Activated T-cell treated with anti-CD3 and anti-CD28 coated beads for 24 hours (primary cell): ENCODE data around the gene BAIAP3.

Experiments
- DNase-seq: peaks from one replicate; pipeline ENCODE4 v3.0.0-alpha.2; 2020; ENCODE audit warnings: low read depth

The BAIAP3 gene

GRCh38 chr16:1334739-1335138 lies 1.3 kb downstream of the BAIAP3 start:
- DNase-seq = no peak

GRCh38 chr16:1335211-1335971 lies 1.9 kb downstream of the BAIAP3 start:
- no peak for DNase-seq

- DNase-seq = no peak
Observed at GRCh38 chr16:1335996-1336395, 2.6 kb downstream of the BAIAP3 start.

DNA sequence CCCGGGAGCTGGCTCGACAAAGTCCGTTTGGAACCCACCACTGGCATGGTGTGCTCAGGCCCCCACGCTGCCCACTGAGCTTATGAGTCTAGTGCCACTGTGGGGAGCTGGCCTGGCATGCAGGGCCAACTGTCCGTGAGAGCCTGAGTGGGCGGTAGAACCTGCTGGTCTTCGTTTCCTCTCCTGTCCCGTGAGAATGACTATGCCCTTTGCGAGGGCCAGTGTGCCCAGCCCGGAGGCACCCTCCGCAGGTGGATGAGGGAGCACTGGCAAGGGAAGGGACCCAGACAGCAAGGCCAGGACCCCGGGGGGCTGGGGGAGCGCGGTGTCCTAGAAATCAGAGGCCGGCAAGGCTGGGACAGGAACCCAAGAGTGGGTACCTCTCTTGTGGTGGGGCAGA lies 3.2 kb downstream of the BAIAP3 start:
- no peak for DNase-seq

DNA sequence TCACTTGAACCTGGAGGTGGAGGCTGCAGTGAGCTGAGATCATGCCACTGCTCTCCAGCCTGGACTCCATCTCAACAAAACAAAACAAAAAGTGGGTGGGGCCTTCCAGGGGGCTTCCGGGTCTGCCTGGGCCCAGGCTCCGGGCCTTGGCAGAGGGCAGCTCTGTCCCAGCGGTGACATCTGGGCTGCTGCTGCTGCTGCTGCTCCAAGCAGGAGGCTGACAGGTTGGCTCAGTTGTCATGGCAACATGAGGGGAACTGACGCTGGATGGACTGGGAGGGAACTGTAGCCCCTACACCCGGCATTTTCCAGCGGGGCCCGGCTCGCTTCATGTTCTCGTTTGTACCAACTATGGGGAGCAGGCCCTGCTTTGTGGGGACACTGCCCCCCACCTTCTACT lies 4.0 kb downstream of the BAIAP3 start:
- DNase-seq = no peak

DNA sequence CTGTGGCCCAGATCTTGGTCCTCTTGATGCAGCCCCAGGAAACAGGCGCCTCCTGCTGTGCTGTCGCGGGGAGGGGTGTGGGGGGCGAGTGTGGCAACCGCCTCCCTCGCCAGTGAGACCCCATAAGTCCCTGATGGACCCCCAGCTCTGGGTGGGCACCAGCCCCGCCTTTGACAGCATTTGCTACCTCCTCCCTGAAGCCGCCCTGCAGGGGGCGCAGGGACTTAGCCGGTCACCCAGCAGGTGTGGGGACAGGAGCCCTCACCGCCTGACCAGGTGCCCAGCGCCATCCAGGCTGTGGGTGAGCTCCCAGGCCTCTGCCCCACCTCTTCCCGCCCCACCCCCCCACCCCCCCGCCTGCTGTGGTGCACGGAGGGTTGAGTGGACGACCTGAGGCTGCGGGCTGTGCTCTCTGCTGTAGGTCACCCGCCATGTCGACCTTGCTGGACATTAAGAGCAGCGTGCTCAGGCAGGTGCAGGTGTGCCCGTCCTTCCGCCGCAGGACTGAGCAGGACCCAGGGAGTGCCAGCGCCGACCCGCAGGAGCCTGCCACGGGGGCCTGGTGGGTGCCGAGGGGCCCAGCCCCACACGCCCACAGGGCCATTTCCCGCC lies 4.8 kb downstream of the BAIAP3 start:
- DNase-seq = no peak

DNA sequence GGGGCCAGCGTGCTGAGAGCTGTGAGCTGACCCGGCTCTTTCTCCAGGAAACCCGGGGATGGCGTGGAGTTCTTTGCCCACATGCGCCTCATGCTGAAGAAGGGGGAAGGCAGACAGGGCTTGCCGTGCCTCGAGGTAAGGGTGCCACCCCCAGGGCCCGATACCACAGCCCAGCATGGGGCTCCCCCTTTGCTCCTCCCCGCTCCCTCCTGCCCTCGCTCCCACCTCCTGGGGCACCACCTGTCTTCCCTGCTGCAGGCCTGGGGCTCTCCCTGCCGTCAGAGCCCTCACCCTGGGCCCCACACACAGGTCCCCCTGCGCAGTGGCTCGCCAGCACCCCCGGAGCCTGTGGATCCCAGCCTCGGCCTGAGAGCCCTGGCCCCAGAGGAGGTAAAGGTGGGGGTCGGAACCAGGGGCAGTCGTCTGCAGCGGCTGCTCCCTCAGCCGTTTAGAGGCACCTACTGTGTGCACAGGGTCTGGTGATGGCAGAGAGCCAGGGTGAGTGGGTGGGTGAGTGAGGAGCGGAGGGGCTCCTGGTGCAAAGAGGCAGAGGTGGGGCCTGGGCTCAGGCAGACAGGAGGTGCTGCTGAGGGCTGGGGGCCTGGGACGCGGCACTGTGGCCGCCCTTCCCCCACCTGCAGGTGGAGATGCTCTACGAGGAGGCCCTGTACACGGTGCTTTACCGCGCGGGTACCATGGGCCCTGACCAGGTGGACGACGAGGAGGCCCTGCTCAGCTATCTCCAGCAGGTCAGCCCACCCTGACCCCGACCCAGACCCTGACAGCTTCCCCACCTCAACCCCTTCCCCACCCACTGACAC lies 5.6 kb downstream of the BAIAP3 start:
- no peak for DNase-seq

- DNase-seq = no peak
Observed at GRCh38 chr16:1340730-1341494, 7.5 kb downstream of the BAIAP3 start.

DNA sequence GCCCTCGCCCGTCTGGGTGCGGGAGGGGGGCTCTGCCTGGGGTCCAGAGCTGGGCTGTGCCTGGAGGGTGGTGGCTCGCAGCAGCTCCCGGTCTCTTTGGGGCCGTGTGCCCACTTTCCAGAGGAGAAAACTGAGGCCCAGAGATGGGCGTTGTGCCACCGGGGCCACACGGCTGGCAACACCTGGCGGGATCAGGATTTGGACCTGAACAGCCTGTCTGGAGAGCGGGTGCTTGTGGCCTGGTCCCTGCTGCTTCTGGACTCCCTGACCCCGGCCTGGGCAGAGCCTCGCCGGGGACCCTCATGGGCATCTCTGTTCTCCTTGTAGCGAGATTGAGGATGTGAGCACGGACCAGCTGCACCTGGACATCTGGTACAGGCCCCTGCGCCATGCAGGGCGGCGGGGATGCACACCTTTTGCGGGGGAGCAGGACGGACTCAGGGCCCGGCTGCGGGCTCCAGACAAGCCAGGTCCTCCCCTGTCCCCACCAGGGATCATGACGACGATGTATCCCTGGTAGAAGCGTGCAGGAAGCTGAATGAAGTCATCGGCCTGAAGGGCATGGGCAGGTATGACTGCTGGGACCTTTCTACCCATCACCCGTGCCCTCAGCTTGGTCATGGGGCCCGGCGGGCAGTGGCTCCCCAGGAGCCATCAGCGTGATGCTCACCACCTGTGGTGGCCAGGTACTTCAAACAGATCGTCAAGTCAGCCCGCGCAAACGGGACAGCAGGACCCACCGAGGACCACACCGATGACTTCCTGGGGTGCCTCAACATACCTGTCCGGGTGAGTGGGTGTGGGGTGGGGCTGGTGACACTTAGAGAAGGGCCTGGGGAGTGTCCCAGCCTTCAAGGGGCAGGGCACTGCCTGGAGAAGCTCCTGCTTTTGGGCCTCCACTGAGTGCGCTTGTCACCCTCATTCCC lies 8.3 kb downstream of the BAIAP3 start:
- no peak for DNase-seq

DNA sequence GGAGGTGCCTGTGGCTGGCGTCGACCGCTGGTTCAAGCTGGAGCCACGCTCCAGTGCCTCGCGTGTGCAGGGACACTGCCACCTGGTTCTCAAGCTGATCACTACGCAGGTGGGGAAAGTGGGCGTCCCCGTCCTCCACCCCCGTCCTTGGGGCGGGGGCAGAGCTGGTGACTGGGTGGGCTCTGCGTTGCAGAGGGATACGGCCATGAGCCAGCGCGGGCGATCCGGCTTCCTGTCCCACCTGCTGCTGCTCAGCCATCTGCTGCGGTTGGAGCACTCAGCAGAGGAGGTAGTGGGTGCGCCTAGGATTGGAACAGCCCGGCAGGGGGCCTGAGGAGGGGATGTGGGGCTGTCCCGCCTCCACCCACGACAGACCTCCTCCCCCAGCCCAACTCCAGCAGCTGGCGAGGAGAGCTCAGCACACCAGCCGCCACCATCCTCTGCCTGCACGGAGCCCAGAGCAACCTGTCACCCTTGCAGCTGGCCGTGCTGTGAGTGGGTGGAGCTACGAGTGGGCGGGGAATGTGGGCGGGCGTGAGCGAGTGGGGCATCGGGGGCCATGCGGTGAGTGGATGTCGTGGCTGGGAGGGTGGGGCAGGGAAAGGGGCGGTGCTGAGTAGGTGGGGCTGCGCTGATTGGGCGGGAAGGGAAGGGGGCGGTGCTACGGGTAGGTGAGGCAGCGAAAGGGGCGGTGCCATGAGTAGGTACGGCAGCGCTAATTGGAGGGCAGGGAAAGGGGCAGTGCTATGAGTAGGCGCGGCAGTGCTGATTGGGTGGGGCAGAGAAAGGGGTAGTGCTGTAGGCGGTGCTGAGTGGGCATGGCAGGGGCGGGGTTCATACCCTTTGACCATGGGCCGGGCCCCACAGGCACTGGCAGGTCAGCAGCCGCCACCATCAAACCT lies 9.3 kb downstream of the BAIAP3 start:
- peak; percentile 89 for DNase-seq

DNA sequence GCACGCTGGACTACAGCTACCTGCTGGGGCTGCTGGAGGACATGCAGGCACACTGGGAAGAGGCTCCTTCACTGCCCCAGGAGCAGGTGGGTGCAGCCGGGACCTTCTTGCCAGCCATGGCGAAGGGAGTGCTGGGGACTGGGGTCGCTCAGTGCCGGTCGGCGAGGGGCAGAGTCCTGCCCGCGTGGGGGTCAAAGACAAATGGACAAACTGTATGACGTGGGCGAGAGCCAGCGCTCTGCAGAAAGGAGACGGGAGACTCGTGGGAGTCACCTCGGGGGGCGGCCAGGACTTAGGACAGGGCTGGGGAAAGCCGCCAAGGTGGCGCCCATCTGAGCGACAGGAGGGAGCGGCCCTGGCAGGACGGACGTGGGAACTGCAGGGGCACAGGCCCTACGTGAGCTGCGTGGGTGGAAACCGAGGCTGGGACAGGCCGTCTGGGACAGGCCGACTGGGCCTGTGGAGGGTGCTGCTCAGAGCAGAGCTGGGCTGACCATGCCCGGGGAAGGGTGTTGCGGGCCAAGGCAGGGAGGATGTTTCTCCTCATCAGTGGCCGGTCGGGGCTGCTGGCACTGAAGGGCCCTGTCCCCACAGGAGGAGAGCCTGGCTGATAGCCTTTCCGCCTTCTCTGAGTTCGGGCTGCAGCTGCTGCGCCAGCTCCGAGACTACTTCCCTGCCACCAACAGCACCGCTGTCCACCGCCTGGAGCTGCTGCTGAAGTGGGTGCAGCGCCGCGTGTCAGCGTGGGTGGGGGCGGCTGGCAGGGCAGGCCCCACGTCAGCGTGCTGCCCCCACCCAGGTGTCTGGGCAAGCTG lies 10.2 kb downstream of the BAIAP3 start:
- DNase-seq = no peak

GRCh38 chr16:1344499-1344898 lies 11.1 kb downstream of the BAIAP3 start:
- no peak for DNase-seq

DNA sequence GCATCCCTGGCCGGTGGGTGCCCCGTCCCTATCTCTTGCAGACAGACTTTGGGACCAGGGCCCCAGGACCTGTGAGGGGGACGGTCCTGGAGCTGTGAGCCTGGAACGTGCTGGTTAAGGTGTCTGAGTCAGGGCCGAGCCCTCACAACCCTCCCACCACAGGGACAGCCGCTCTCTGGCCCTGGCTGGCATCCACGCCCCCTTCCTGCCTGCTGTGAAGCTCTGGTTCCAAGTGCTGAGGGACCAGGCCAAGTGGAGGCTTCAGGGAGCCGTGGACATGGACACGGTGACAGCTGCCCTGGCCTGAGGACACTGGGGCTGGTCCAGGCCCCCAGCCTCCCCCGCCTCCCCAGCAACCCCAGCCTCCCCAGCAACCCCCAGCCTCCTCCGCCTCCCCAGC lies 11.6 kb downstream of the BAIAP3 start:
- no peak for DNase-seq

- no peak for DNase-seq
Observed at GRCh38 chr16:1345651-1346421, 12.4 kb downstream of the BAIAP3 start.

GRCh38 chr16:1346422-1347285 lies 13.2 kb downstream of the BAIAP3 start:
- no peak for DNase-seq

DNA sequence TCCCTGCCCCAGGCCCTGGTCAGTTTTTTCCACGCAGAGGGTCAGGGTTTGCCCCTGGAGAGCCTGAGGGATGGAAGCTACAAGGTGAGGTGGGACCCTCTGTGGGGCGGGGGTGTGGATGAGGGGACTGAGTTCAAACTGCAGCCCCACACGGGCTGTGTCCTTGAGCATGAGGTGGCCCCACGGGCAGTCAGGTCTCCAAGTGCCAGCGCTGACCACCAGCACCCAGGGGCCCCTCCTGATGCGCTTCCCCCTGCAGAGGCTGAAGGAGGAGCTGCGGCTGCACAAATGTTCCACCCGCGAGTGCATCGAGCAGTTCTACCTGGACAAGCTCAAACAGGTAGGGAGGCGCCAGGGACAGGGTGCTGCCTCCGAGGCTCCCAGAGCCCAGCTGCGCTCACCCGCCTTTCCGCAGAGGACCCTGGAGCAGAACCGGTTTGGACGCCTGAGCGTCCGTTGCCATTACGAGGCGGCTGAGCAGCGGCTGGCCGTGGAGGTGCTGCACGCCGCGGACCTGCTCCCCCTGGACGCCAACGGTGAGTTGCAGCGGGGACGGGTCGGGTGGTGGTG lies 13.9 kb downstream of the BAIAP3 start:
- DNase-seq = no peak

- DNase-seq = no peak
Observed at GRCh38 chr16:1347962-1348361, 14.5 kb downstream of the BAIAP3 start.
